NCI-H446 (cell line): ENCODE results near the gene FAM174C.

Source experiments
- DNase-seq, 2 experiments: peaks; one replicate each; lab custom pipeline; 2025; lab: John Stamatoyannopoulos, UW

The FAM174C gene

DNA sequence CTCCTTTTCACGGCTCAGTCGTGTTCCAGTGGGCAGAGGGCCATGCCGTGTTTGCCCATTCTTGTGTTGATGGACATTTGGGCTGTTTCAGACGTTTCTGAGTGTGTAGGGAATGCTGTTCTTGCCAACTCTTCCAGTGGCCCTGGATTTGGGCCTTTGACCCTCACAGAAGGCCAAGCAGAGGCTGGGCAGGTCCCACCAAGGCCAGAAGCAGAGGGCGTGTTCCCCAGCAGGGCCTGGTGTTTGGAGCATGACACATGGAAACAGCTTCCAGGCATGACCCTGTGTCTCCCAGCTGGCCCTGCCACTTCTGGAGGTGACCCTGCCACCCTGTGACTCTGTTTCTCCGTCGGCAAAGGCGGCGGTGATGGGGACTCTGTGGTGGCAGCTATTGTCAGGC lies 46.2 kb downstream of the FAM174C start:
- DNase-seq = no peak

DNA sequence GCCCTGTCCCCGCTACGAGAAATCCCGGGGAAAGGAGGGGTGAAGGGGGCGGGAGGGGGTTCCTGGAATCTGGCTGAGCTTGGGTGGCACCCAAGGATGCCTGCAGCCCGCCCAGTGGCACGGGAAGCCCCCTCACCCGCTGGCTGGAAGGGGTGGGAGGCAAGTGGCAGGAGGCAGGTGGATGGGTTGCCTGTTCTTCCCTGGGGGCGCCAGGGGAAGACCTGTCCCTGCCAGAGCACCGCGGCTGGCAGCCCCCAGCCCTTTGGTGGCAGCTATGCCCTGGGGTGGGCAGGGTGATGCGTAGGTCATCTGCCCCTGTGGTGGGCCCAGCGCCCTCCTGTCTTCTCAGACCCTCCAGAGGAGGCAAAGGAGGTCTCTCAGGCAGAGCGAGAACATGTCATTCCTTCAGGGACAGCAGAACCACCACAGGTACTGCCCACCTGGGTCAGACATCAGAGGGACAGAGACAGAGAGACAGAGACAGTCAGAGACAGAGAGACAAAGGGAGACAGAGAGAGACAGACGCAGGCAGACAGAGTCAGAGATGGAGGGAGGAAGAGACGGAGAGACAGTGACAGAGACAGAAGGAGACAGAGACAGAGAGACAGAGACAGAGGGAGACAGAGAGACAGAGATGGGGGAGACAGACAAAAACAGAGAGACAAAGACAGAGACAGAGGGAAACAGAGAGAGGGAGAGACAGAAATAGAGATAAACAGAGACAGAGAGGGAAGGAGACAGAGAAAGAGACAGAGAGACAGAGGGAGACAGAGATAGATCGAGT lies 47.1 kb downstream of the FAM174C start:
- no peak for DNase-seq

DNA sequence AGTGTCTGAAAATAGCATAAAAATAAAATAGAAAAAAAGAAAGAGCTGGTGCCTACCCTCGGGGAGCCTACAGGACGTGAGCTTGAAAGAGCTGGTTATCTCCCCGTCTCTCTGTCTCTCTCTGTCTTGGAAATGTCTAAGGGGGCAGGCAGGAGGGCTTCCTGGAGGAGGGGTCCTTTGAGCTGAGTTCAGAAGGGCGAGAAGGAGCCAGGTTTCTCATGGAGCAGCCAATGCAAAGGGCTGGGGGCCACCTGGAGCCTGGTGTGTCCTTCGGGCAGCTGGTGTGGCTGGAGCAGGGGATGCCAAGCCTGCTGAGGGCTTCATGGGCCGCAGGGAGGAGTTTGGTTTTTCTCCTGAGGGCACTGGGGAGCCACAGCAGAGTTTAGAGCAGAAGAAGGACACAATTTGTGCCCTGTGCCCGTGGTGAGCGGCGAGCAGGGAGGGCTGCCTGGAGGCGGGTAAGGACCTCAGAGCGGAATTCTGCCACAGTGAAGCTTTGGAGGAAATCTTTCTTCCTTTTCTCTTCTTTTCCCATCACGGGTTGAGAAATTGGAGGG lies 49.0 kb downstream of the FAM174C start:
- no peak for DNase-seq

DNA sequence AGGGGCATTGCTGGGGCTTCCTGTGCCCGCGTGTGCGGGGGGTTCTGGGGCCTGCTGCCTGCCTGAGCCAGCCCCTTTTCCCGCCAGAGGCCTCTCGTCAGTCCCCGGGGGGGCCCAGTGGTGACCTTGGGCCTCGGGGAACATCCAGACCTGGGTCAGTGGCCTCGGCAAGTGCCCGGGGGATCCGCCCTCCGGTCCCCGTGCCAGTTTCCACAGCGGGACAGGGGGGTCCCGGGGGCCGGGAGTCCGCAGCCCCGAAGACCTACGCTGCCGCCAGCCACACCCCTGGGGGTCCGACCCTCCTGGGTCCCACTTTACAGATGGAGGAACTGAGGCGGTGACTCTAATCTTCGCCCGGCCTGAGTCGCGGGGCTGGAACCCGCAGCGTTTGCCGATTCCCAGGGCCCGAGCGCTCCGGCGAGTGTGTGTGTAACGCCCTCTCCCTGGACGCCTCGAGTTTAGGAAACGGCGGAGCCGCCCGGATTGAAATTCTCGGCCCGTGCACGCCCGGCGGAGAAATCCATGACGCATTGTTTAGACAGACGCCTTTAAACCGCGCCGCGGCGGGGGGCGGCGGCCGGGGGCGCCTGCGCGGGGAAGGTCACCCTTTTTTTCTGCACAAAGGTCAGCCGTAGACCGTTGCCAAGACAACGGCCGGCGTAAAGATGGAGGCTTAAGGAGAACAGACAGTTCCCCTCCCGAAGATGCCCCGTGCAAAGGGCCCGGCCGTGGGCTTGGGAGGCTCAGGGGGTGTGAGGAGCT lies 49.7 kb downstream of the FAM174C start:
- DNase-seq = peak in 1 of 2 experiments; percentile 51

DNA sequence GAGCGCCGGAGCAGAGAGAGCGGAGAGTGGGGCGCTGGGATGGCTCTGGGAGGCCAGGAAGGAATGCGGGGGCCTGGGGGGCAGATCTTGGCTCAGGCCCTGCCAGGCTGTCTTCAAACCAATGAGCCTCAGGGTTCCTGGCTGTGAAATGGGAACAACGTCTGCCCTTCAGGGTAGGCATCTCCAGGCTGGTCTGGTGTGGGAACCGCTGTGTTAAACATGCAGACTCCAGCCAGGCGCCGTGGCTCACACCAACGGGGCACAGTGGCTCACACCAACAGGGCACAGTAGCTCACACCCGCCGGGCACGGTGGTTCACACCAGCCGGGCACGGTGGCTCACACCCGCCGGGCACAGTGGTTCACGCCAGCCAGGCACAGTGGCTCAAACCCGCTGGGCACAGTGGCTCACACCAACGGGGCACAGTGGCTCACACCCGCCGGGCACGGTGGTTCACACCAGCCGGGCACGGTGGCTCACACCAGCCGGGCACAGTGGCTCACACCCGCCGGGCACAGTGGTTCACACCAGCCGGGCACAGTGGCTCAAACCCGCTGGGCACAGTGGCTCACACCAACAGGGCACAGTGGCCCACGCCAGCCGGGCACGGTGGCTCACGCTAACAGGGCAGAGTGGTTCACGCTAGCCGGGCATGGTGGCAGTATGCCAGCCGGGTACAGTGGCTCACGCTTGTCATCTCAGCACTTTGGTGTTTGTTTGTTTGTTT lies 50.4 kb downstream of the FAM174C start:
- no peak for DNase-seq

DNA sequence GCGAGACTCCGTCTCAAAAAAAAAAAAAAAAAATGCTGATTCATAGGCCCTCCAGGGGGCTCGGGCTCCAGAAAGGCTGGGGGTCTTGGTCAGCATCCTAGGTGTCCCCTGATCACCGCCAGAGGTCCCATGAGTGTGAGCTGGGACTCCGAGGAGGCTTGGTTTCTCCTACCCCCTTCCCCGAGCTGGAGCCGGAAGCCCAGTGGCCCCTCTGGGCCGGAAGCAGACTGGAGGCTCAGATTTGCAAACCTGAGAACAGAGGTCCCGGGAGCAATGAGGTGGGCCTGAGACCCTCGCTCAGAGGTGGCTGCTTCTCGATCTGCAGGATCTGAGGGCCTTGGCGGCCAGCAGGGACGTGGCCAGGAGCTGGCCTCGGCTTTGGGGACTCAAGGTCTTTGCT lies 51.8 kb downstream of the FAM174C start:
- no peak for DNase-seq
